ENCODE measurements around the gene SMAP2.

The SMAP2 gene

GRCh38 chr1:40411294-40411693 lies 37.8 kb downstream of the SMAP2 start:
- Histone ChIP-seq H3K27ac (ENCODE audit: extremely low read depth, low read depth, low read length) (no peak overlapping the region), H3K4me3 (ENCODE audit: low read depth, low read length) (no peak overlapping the region), H3K36me3 (ENCODE audit: control insufficient read depth in 2 of 2, insufficient read depth in 1 of 2, low read length in 2 of 2) (peaks cover 0 to 73% of the 10 kb centered on the region in 2 experiments; a peak in 1 of 3 replicates), H3K4me1 (ENCODE audit: control insufficient read depth, insufficient read depth, low read length) (no peaks in the 10 kb centered on the region), H3K9me3 (ENCODE audit: control insufficient read depth, insufficient read depth, low read depth, low read length) (no peaks in the 10 kb centered on the region)
- ChIA-PET POLR2A (no interaction called here), CTCF (interaction anchor here (1.0 to 2.5 kb wide), 3 partner anchors 267 to 332 kb away, joined by 4 to 7 read pairs (median 5); no protein-coding TSS in a partner anchor)
- TF ChIP-seq, protein P1, sequence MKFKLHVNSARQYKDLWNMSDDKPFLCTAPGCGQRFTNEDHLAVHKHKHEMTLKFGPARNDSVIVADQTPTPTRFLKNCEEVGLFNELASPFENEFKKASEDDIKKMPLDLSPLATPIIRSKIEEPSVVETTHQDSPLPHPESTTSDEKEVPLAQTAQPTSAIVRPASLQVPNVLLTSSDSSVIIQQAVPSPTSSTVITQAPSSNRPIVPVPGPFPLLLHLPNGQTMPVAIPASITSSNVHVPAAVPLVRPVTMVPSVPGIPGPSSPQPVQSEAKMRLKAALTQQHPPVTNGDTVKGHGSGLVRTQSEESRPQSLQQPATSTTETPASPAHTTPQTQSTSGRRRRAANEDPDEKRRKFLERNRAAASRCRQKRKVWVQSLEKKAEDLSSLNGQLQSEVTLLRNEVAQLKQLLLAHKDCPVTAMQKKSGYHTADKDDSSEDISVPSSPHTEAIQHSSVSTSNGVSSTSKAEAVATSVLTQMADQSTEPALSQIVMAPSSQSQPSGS (tag by site-specific recombination; IDR thresholded peaks at IDR 0.05; ENCODE audit: low read depth): no peak
- no peak for TF ChIP-seq RBAK (tag by site-specific recombination; IDR thresholded peaks at IDR 0.05)
- no peak for TF ChIP-seq ZNF518A (tag by site-specific recombination; conservative IDR thresholded peaks at IDR 0.05; ENCODE audit: low read depth)
- TF ChIP-seq ZNF148 (tag by site-specific recombination; IDR thresholded peaks at IDR 0.05; ENCODE audit: borderline replicate concordance): no peak
- no peak for TF ChIP-seq ZNF133 (tag by site-specific recombination; IDR thresholded peaks at IDR 0.05)
- no peak for TF ChIP-seq TCF7L2 (IDR thresholded peaks at IDR 0.05; ENCODE audit: borderline replicate concordance, low read depth, low read length)
- TF ChIP-seq ZNF488 (tag by site-specific recombination; IDR thresholded peaks at IDR 0.05): no peak
- TF ChIP-seq ZNF521 (tag by site-specific recombination; IDR thresholded peaks at IDR 0.05): no peak

DNA sequence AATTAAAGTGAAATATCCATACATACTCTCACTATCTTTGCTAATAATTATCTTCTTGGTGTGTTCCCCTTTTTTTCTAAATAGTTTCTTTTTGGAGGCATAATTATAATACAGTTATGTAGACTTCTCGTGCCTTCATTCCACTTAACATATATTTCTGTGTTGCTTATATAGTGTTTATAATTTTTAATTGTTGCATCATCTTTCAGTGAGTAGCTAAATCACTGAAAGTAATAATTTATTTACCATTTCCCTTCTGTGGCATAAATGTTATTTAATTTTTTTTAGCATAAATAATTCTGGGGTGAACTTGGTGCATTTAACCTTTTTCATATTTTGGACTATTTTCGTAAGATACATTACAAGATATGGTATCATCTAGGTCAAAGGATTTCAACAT lies 38.3 kb downstream of the SMAP2 start:
- Histone ChIP-seq H3K36me3 (ENCODE audit: control insufficient read depth in 2 of 2, insufficient read depth in 1 of 2, low read length in 2 of 2) (peaks cover 0 to 79% of the 10 kb centered on the region in 2 experiments; a peak in 1 of 3 replicates), H3K27ac (ENCODE audit: extremely low read depth, low read depth, low read length) (no peak overlapping the region), H3K4me3 (ENCODE audit: low read depth, low read length) (no peak overlapping the region), H3K4me1 (ENCODE audit: control insufficient read depth, insufficient read depth, low read length) (no peaks in the 10 kb centered on the region), H3K9me3 (ENCODE audit: control insufficient read depth, insufficient read depth, low read depth, low read length) (no peaks in the 10 kb centered on the region)
- TF ChIP-seq ZNF221 (tag by site-specific recombination; IDR thresholded peaks at IDR 0.05; ENCODE audit: borderline replicate concordance) (no peak), PRDM1 (tag by site-specific recombination; IDR thresholded peaks at IDR 0.05) (peak; percentile 55), ZNF23 (tag by site-specific recombination; IDR thresholded peaks at IDR 0.05; ENCODE audit: borderline replicate concordance) (no peak)
- POLR2A ChIA-PET: no interaction called here
- CTCF ChIA-PET: interaction anchor here (0.7 to 2.5 kb wide), 4 partner anchors 73 to 496 kb away, joined by 3 to 7 read pairs (median 4); no protein-coding TSS in a partner anchor
